GM12878 (cell line): Measurements from ENCODE around the gene GALNS. TPM values are rescaled to one million over a fixed set of nuclear protein-coding genes. Genes with fewer than 3 reads are reported as not detected.

Experiments used
- ATAC-seq: fragments of 200-7000 bp; cut with Tn5 transposase; 3 replicates; pipeline ENCODE4 v1.9.1; 2020; ENCODE audit warnings: mild to moderate bottlenecking, moderate library complexity
- BruUV-seq: library from RNA; stranded (reverse); fragments of 400-500 nt; replicated peaks from 2 replicates; lab custom pipeline; 2021; lab: Mats Ljungman, UMichigan
- CTCF ChIA-PET: fragments of 300-600 bp; sonication (Branson Sonifier 250); formaldehyde crosslinking; extraction: SDS; loops from one replicate; lab custom pipeline; 2021; ENCODE audit warnings: inconsistent platforms; lab: Yijun Ruan, JAX
- POLR2A ChIA-PET: fragments of 350-600 bp; formaldehyde crosslinking; extraction: SDS; loops from one replicate; lab custom pipeline; 2021; ENCODE audit warnings: inconsistent platforms; lab: Charles Lee
- RAD21 ChIA-PET: fragments of 300-600 bp; sonication (Branson Sonifier 250); formaldehyde crosslinking; loops from one replicate; lab custom pipeline; 2023; ENCODE audit warnings: antibody characterized with exemption; ENCODE audit not compliant: unreplicated experiment; lab: Charles Lee
- SMC1A ChIA-PET: fragments of 300-600 bp; sonication (Branson Sonifier 250); formaldehyde crosslinking; loops from one replicate; lab custom pipeline; 2023; ENCODE audit not compliant: unreplicated experiment, uncharacterized antibody; lab: Charles Lee
- DNase-seq: peaks from one replicate; pipeline ENCODE4 v3.0.0-alpha.2; 2011; ENCODE audit warnings: low read depth, low spot score
- FAIRE-seq: peaks from 3 replicates; lab custom pipeline; 2011; peaks lifted over from hg19 to GRCh38; lab: Jason Lieb, UNC
- H2AFZ ChIP-seq: 2 replicates; pipeline ENCODE4 v1.6.0; 2011; ENCODE audit warnings: low read depth, low read length, control low read depth; ENCODE audit not compliant: control insufficient read depth
- H3K27ac ChIP-seq: 2 replicates; pipeline ENCODE4 v1.5.1; 2011; ENCODE audit warnings: control low read depth; ENCODE audit not compliant: control insufficient read depth, insufficient read depth
- H3K27me3 ChIP-seq, 2 experiments: replicated peaks in 1 of 2; 2 replicates each; pipeline versions ENCODE4 v1.6.0 to v1.6.1; 2011; ENCODE audit warnings: low read length in 1 of 2; ENCODE audit not compliant: control insufficient read depth in 2 of 2, insufficient read depth in 2 of 2
- H3K36me3 ChIP-seq, 2 experiments: 2 replicates each; pipeline ENCODE4 v1.5.1; 2011; ENCODE audit warnings: low read length in 1 of 2; ENCODE audit not compliant: control insufficient read depth in 2 of 2, insufficient read depth in 2 of 2
- H3K4me1 ChIP-seq: 2 replicates; pipeline ENCODE4 v1.6.1; 2011; ENCODE audit warnings: mild to moderate bottlenecking, low read length, moderate library complexity, mixed read lengths; ENCODE audit not compliant: control insufficient read depth, insufficient read depth
- H3K4me2 ChIP-seq: 2 replicates; pipeline ENCODE4 v1.6.0; 2011; ENCODE audit warnings: control low read depth; ENCODE audit not compliant: control insufficient read depth, insufficient read depth
- H3K4me3 ChIP-seq: fragments of 200-600 bp; sonication (generic); 2 replicates; pipeline ENCODE4 v1.5.1; 2016
- H3K79me2 ChIP-seq: 2 replicates; pipeline ENCODE4 v1.6.0; 2011; ENCODE audit warnings: low read length; ENCODE audit not compliant: control insufficient read depth, insufficient read depth
- H3K9ac ChIP-seq: 2 replicates; pipeline ENCODE4 v1.8.0; 2011; ENCODE audit warnings: low read length, control low read depth, mixed read lengths; ENCODE audit not compliant: control insufficient read depth, insufficient read depth
- H3K9me3 ChIP-seq: replicated peaks from 3 replicates; pipeline ENCODE4 v1.5.1; 2011; ENCODE audit warnings: mild to moderate bottlenecking, low read length; ENCODE audit not compliant: control insufficient read depth, insufficient read depth
- H4K20me1 ChIP-seq: 2 replicates; pipeline ENCODE4 v1.6.0; 2011; ENCODE audit not compliant: control insufficient read depth, insufficient read depth
- CHD4 ChIP-seq: fragments of 200-600 bp; sonication (generic); IDR thresholded peaks from 2 replicates; pipeline ENCODE4 v1.6.1; 2016; ENCODE audit warnings: mild to moderate bottlenecking
- DPF2 ChIP-seq: fragments of 450-650 bp; IDR thresholded peaks from 2 replicates; pipeline ENCODE4 v1.6.1; 2017; ENCODE audit warnings: mild to moderate bottlenecking
- HCFC1 ChIP-seq: fragments of 150-350 bp; IDR thresholded peaks from 2 replicates; pipeline ENCODE4 v1.6.1; 2014; ENCODE audit warnings: low read length
- IKZF1 ChIP-seq: fragments of 450-650 bp; conservative IDR thresholded peaks from 2 replicates; pipeline ENCODE4 v1.6.1; 2017; ENCODE audit warnings: antibody characterized with exemption, mild to moderate bottlenecking
- JUNB ChIP-seq: IDR thresholded peaks from 2 replicates; pipeline ENCODE4 v1.6.1; 2016; ENCODE audit warnings: antibody characterized with exemption, mild to moderate bottlenecking
- MTA3 ChIP-seq: IDR thresholded peaks from 2 replicates; pipeline ENCODE4 v1.6.1; 2012; ENCODE audit warnings: low read length, inconsistent platforms, borderline replicate concordance
- POU2F2 ChIP-seq: IDR thresholded peaks from 3 replicates; pipeline ENCODE4 v1.6.1; 2011; ENCODE audit warnings: low read depth, mild to moderate bottlenecking, low read length, borderline replicate concordance
- SUPT20H ChIP-seq: IDR thresholded peaks from 2 replicates; pipeline ENCODE4 v1.6.1; 2011; ENCODE audit warnings: low read depth, mild to moderate bottlenecking, low read length, moderate library complexity, borderline replicate concordance; ENCODE audit not compliant: control insufficient read depth
- TARDBP ChIP-seq: IDR thresholded peaks from 2 replicates; pipeline ENCODE4 v1.6.1; 2016; ENCODE audit warnings: borderline replicate concordance
- ZNF217 ChIP-seq: fragments of 450-650 bp; IDR thresholded peaks from 2 replicates; pipeline ENCODE4 v1.6.1; 2017; ENCODE audit warnings: antibody characterized with exemption, mild to moderate bottlenecking
- ZNF24 ChIP-seq: fragments of 450-650 bp; IDR thresholded peaks from 2 replicates; pipeline ENCODE4 v1.6.1; 2017; ENCODE audit warnings: antibody characterized with exemption, mild to moderate bottlenecking
- WGBS: methylation state at CpG from one replicate; pipeline ENCODE4 v1.1.6; 2016; ENCODE audit warnings: low lambda C conversion rate; ENCODE audit not compliant: insufficient replicate concordance, insufficient coverage; ENCODE audit errors: missing lambda C conversion rate; 5-methylcytosine and 5-hydroxymethylcytosine counted together
- in situ Hi-C: fragments of 300-500 bp; cut with MboI; formaldehyde crosslinking; loops from 9 replicates; pipeline ENCODE4 v1.14.3; 2018; ENCODE audit warnings: mixed read lengths
- intact Hi-C: fragments of 100-400 bp; cut with micrococcal nuclease; formaldehyde crosslinking; loops from one replicate; pipeline ENCODE4 v1.14.2; 2022; ENCODE audit not compliant: unreplicated experiment
- polyA plus RNA-seq, 11 experiments: library from polyadenylated mRNA; depleted of rRNA in 4 of 11; unstranded in 6 of 11; stranded (reverse) in 5 of 11; fragments of >200 nt; fragmentation: Nextera tagmentation in 4 of 11; fragmentation: Illumina TruSeq in 1 of 11; extraction: Ambion mirVana in 4 of 11; extraction: Trizol in 1 of 11; gene quantifications; 1 replicate in 1 of 11; 2 replicates in 10 of 11; pipeline versions ENCODE4 v1.2.1 to v1.2.3, GENCODE V29; 2011 to 2016; ENCODE audit warnings: inconsistent platforms in 2 of 11, missing spikeins in 2 of 11, low read depth in 1 of 11
- total RNA-seq, 4 experiments: library from RNA; depleted of rRNA in 3 of 4; stranded (reverse); fragments of >200 nt in 3 of 4; fragmentation: Illumina TruSeq in 1 of 4; extraction: Trizol in 1 of 4; gene quantifications; 2 replicates each; pipeline versions ENCODE4 v1.2.1 to v1.2.3, GENCODE V29; 2013 to 2021
- TF ChIP-seq, protein P1 (sequence below): fragments of 450-650 bp; IDR thresholded peaks from 2 replicates; pipeline ENCODE4 v1.6.1; 2016; ENCODE audit warnings: mild to moderate bottlenecking
- TF ChIP-seq, protein P2 (sequence below): IDR thresholded peaks from 2 replicates; pipeline ENCODE4 v1.6.1; 2012; ENCODE audit warnings: low read depth, low read length, improper control_type of control experiment

The GALNS gene
- total and polyA plus RNA-seq, 10 of the 15 experiments (the other 5 are each of a cell fraction or from before 2014, with no cell fraction given), result 0.37 to 12.4 (median 5.3) TPM

DNA sequence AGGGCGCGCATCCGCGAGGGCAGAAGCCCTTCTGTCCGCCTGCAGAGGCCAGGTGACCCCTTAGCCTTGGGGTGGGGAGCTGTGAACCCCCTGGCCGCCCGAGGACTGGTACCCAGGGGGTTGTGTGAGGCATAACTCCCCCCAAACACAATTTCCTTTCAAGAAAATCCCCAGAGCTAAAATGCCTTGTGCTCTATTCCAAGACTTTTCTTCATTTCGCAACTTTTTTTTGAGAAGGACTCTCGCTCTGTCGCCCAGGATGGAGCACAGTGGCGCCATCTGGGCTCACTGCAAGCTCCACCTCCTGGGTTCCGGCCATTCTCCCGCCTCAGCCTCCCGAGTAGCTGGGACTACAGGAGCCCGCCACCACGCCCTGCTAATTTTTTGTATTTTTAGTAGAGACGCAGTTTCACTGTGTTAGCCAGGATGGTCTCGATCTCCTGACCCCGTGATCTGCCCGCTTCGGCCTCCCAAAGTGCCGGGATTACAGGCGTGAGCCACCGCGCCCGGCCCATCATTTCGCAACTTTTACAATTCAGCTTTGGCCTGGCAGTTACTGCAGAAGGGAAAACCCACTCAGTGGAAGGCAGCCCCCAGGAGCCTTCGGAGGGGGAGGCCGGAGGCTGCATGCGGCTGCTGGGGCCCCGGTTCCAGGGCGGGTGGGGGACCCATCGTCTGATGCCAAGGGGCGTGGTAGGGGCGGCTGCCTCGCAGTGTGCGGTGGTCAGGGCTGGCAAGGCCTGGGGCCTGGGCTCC lies 44.1 kb downstream of the GALNS start:
- peak overlapping the region; percentile 95 for H3K27ac ChIP-seq
- peak overlapping the region; percentile 85 for H3K4me2 ChIP-seq
- peaks cover 26% of the 10 kb centered on the region for H3K79me2 ChIP-seq
- no peaks in the 10 kb centered on the region for H4K20me1 ChIP-seq
- no peak for TF ChIP-seq POU2F2
- 0 out of 2 replicates have a peak, but pooled peaks have one; percentile 6 for TF ChIP-seq IKZF1
- TF ChIP-seq, protein P1, sequence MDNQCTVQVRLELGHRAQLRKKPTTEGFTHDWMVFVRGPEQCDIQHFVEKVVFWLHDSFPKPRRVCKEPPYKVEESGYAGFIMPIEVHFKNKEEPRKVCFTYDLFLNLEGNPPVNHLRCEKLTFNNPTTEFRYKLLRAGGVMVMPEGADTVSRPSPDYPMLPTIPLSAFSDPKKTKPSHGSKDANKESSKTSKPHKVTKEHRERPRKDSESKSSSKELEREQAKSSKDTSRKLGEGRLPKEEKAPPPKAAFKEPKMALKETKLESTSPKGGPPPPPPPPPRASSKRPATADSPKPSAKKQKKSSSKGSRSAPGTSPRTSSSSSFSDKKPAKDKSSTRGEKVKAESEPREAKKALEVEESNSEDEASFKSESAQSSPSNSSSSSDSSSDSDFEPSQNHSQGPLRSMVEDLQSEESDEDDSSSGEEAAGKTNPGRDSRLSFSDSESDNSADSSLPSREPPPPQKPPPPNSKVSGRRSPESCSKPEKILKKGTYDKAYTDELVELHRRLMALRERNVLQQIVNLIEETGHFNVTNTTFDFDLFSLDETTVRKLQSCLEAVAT, result peak; percentile 75
- no peak for TF ChIP-seq JUNB
- TF ChIP-seq, protein P2, sequence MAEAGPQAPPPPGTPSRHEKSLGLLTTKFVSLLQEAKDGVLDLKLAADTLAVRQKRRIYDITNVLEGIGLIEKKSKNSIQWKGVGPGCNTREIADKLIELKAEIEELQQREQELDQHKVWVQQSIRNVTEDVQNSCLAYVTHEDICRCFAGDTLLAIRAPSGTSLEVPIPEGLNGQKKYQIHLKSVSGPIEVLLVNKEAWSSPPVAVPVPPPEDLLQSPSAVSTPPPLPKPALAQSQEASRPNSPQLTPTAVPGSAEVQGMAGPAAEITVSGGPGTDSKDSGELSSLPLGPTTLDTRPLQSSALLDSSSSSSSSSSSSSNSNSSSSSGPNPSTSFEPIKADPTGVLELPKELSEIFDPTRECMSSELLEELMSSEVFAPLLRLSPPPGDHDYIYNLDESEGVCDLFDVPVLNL, result no peak
- no peak for TF ChIP-seq MTA3
- 0 out of 2 replicates have a peak, but pooled peaks have one; percentile 1 for TF ChIP-seq ZNF24
- TF ChIP-seq TARDBP, result no peak
- no peak for TF ChIP-seq HCFC1
- TF ChIP-seq CHD4, result no peak
- 0 out of 2 replicates have a peak, but pooled peaks have one; percentile 5 for TF ChIP-seq ZNF217
- TF ChIP-seq SUPT20H, result no peak
- TF ChIP-seq DPF2, result 0 out of 2 replicates have a peak, but pooled peaks have one; percentile 22
- peak overlapping the region; percentile 88 for H3K9ac ChIP-seq
- no peaks in the 10 kb centered on the region for H3K9me3 ChIP-seq
- RAD21 ChIA-PET, result interaction anchor here (0.6 to 4.0 kb wide), 9 partner anchors 32 to 887 kb away, joined by 3 to 14 read pairs (median 4); partner anchors contain the start of genes CDH15, GALNS, TRAPPC2L and ZNF778
- peaks cover 6 to 20% of the 10 kb centered on the region in 2 experiments; a peak in 3 of 4 replicates for H3K36me3 ChIP-seq
- no TSS peak for BruUV-seq
- H3K4me1 ChIP-seq, result peaks cover 20% of the 10 kb centered on the region
- H3K4me3 ChIP-seq, result peak overlapping the region; percentile 58
- no peak for ATAC-seq
- no peak for FAIRE-seq
- H2AFZ ChIP-seq, result peak overlapping the region; percentile 86
- SMC1A ChIA-PET, result interaction anchor here (0.7 to 1.6 kb wide), 4 partner anchors 31 to 354 kb away, joined by 3 to 4 read pairs (median 4); no protein-coding TSS in a partner anchor
- CTCF ChIA-PET, result interaction anchor here (0.7 to 2.6 kb wide), 11 partner anchors 13 to 402 kb away, joined by 3 to 19 read pairs (median 4); partner anchors contain the start of genes GALNS and TRAPPC2L
- WGBS, result 57% methylated on average over 37 of the region's 37 CpGs
- intact Hi-C loops, result loop anchor here (5.0 kb wide), 2 partner anchors 45 to 160 kb away; partner anchors contain the start of genes CYBA, GALNS and TRAPPC2L
- in situ Hi-C loops, result no loop called here
- no peaks in the 10 kb centered on the region for H3K27me3 ChIP-seq
- DNase-seq, result no peak
- POLR2A ChIA-PET, result interaction anchor here (1.0 to 4.2 kb wide), 6 partner anchors 11 to 128 kb away, joined by 3 to 30 read pairs (median 6); no protein-coding TSS in a partner anchor
